Neuronal stem cell (in vitro differentiated cells): ENCODE measurements around the gene DCDC1.

Experiments used
- DNase-seq: peaks from one replicate; pipeline ENCODE4 v3.0.0-alpha.2; 2013; ENCODE audit warnings: low spot score
- H2AFZ ChIP-seq: one replicate; pipeline ENCODE4 v1.6.1; 2013; ENCODE audit warnings: mild to moderate bottlenecking, low read length, inconsistent platforms
- H2AK5ac ChIP-seq: 2 replicates; pipeline ENCODE4 v1.6.1; 2013; ENCODE audit warnings: low read depth, mild to moderate bottlenecking, inconsistent platforms, low read length, moderate library complexity, mixed read lengths
- H2BK120ac ChIP-seq: 2 replicates; pipeline ENCODE4 v1.6.1; 2013; ENCODE audit warnings: low read depth, mild to moderate bottlenecking, inconsistent platforms, low read length, moderate library complexity, mixed read lengths
- H2BK12ac ChIP-seq: one replicate; pipeline ENCODE4 v1.6.1; 2013; ENCODE audit warnings: low read length, inconsistent platforms
- H2BK15ac ChIP-seq: 2 replicates; pipeline ENCODE4 v1.6.1; 2013; ENCODE audit warnings: mild to moderate bottlenecking, low read length, inconsistent platforms, mixed read lengths
- H2BK5ac ChIP-seq: one replicate; pipeline ENCODE4 v1.6.1; 2013; ENCODE audit warnings: inconsistent platforms, mild to moderate bottlenecking, low read length, moderate library complexity
- H3K14ac ChIP-seq: one replicate; pipeline ENCODE4 v1.6.1; 2013; ENCODE audit warnings: low read length, inconsistent platforms
- H3K18ac ChIP-seq: 2 replicates; pipeline ENCODE4 v1.6.1; 2013; ENCODE audit warnings: low read length, inconsistent platforms
- H3K23ac ChIP-seq: 2 replicates; pipeline ENCODE4 v1.6.1; 2013; ENCODE audit warnings: low read depth, mild to moderate bottlenecking, mixed read lengths, low read length, inconsistent platforms; ENCODE audit not compliant: poor library complexity
- H3K27ac ChIP-seq: replicated peaks from 3 replicates; pipeline ENCODE4 v1.5.1; 2013; ENCODE audit warnings: low read length, inconsistent platforms
- H3K27me3 ChIP-seq, 3 experiments: 2 replicates each; pipeline ENCODE4 v1.6.1; 2013; ENCODE audit warnings: low read length in 3 of 3, mild to moderate bottlenecking in 2 of 3, inconsistent platforms in 1 of 3, low read depth in 1 of 3, mixed read lengths in 1 of 3, moderate library complexity in 1 of 3; ENCODE audit not compliant: control insufficient read depth in 3 of 3, insufficient read depth in 3 of 3
- H3K36me3 ChIP-seq, 2 donors: replicated peaks in 1 of 2; 2 replicates each; pipeline ENCODE4 v1.6.1; 2013; ENCODE audit warnings: low read length in 2 of 2; ENCODE audit not compliant: control insufficient read depth in 2 of 2, insufficient read depth in 2 of 2
- H3K4ac ChIP-seq: 2 replicates; pipeline ENCODE4 v1.6.1; 2013; ENCODE audit warnings: inconsistent platforms, mild to moderate bottlenecking, low read length, moderate library complexity
- H3K4me1 ChIP-seq, 2 donors: 1 replicate in 1 of 2; 2 replicates in 1 of 2; pipeline ENCODE4 v1.6.1; 2013; ENCODE audit warnings: low read length in 2 of 2, low read depth in 1 of 2; ENCODE audit not compliant: control insufficient read depth in 2 of 2, insufficient read depth in 1 of 2
- H3K4me2 ChIP-seq: one replicate; pipeline ENCODE4 v1.6.1; 2013; ENCODE audit warnings: mild to moderate bottlenecking, low read length, inconsistent platforms; ENCODE audit not compliant: insufficient read depth, poor library complexity, severe bottlenecking
- H3K4me3 ChIP-seq, 2 donors: 2 replicates each; pipeline ENCODE4 v1.5.1; 2013; ENCODE audit warnings: low read length in 2 of 2, mild to moderate bottlenecking in 2 of 2, inconsistent platforms in 1 of 2, moderate library complexity in 1 of 2
- H3K79me1 ChIP-seq: one replicate; pipeline ENCODE4 v1.6.1; 2013; ENCODE audit warnings: low read depth, mild to moderate bottlenecking, inconsistent platforms, low read length, moderate library complexity
- H3K9ac ChIP-seq: one replicate; pipeline ENCODE4 v1.6.1; 2013; ENCODE audit warnings: mild to moderate bottlenecking, low read depth, low read length, inconsistent platforms; ENCODE audit not compliant: poor library complexity
- H3K9me3 ChIP-seq, 2 donors: replicated peaks in 1 of 2; 2 replicates each; pipeline versions ENCODE3 to v1.6.1; 2013; ENCODE audit warnings: low read length in 2 of 2, mild to moderate bottlenecking in 2 of 2, inconsistent platforms in 1 of 2, low read depth in 1 of 2, mixed read lengths in 1 of 2, moderate library complexity in 1 of 2; ENCODE audit not compliant: control insufficient read depth in 2 of 2, insufficient read depth in 1 of 2
- H4K8ac ChIP-seq: one replicate; pipeline ENCODE4 v1.6.1; 2013; ENCODE audit warnings: low read depth, mild to moderate bottlenecking, inconsistent platforms, low read length, moderate library complexity
- H4K91ac ChIP-seq: one replicate; pipeline ENCODE4 v1.6.1; 2013; ENCODE audit warnings: low read length, low read depth, mild to moderate bottlenecking, inconsistent platforms; ENCODE audit not compliant: poor library complexity
- WGBS, 2 donors: extraction: QIAGEN DNeasy Blood & Tissue Kit; methylation state at CpG; one replicate each; pipeline ENCODE4 v1.1.7; 2013; ENCODE audit warnings: missing lambda C conversion rate in 2 of 2, mixed read lengths in 1 of 2; ENCODE audit not compliant: insufficient read length in 2 of 2, insufficient replicate concordance in 1 of 2; ENCODE audit errors: extremely low coverage in 2 of 2; 5-methylcytosine and 5-hydroxymethylcytosine counted together

The DCDC1 gene

GRCh38 chr11:31026315-31026714, 343.2 kb downstream of the DCDC1 start:
- H3K9ac ChIP-seq, result no peak overlapping the region
- H4K91ac ChIP-seq, result no peak overlapping the region
- H2BK120ac ChIP-seq, result no peak overlapping the region
- no peaks in the 10 kb centered on the region for H3K27me3 ChIP-seq
- H3K9me3 ChIP-seq, result no peaks in the 10 kb centered on the region
- no peak overlapping the region for H3K4me2 ChIP-seq
- no peak overlapping the region for H2BK15ac ChIP-seq
- H3K4me3 ChIP-seq, result no peak overlapping the region
- no peaks in the 10 kb centered on the region for H3K36me3 ChIP-seq
- no peak overlapping the region for H4K8ac ChIP-seq
- no peaks in the 10 kb centered on the region for H3K79me1 ChIP-seq
- H2AFZ ChIP-seq, result no peak overlapping the region
- H2AK5ac ChIP-seq, result no peak overlapping the region
- no peak overlapping the region for H2BK5ac ChIP-seq
- H3K14ac ChIP-seq, result no peak overlapping the region
- H3K27ac ChIP-seq, result no peak overlapping the region
- no peak overlapping the region for H3K18ac ChIP-seq
- no peak overlapping the region for H2BK12ac ChIP-seq
- DNase-seq, result no peak
- H3K23ac ChIP-seq, result no peak overlapping the region
- H3K4ac ChIP-seq, result no peak overlapping the region
- WGBS, 2 donors, result no CpG with 5 or more reads among the region's 6 CpGs
- H3K4me1 ChIP-seq, result no peaks in the 10 kb centered on the region

DNA sequence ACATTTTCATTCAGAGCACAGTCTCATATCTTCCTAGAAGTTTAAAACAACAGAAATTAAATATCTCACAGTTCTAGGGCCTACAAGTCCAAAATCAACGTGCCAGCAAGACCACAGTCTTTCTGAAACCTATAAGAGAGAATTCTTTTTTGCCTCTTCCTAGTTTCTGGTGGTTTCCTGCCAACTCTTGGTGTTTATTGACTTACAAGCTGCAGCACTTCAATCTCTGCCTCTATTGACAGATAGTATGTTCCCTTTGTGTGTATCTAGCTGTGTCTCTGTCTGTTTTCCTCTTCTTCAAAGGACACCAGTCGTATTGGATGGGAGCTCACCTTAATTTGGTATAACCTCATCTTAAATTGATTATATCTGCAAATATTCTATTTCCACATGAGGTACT, 347.5 kb downstream of the DCDC1 start:
- Histone ChIP-seq H3K23ac (no peak overlapping the region), H3K14ac (no peak overlapping the region), H3K4ac (no peak overlapping the region), H2BK12ac (no peak overlapping the region), H2BK5ac (no peak overlapping the region), H3K9ac (no peak overlapping the region), H3K36me3 (no peaks in the 10 kb centered on the region), H4K8ac (no peak overlapping the region), H3K27me3 (no peaks in the 10 kb centered on the region), H3K9me3 (no peaks in the 10 kb centered on the region), H2BK120ac (no peak overlapping the region), H4K91ac (no peak overlapping the region), H2BK15ac (no peak overlapping the region), H3K4me3 (no peak overlapping the region), H3K4me2 (no peak overlapping the region), H2AK5ac (no peak overlapping the region), H3K18ac (no peak overlapping the region), H3K79me1 (no peaks in the 10 kb centered on the region), H3K4me1 (peaks cover 0 to 2% of the 10 kb centered on the region in 2 donors), H3K27ac (no peak overlapping the region), H2AFZ (no peak overlapping the region)
- no CpG with 5 or more reads among the region's 2 CpGs for WGBS, 2 donors
- DNase-seq, result no peak

GRCh38 chr11:31019786-31020185, 349.8 kb downstream of the DCDC1 start:
- H3K23ac ChIP-seq, result no peak overlapping the region
- H3K36me3 ChIP-seq, result no peaks in the 10 kb centered on the region
- H2BK120ac ChIP-seq, result no peak overlapping the region
- H3K4ac ChIP-seq, result no peak overlapping the region
- H3K4me1 ChIP-seq, result peaks cover 0 to 2% of the 10 kb centered on the region in 2 donors
- no peak overlapping the region for H3K4me3 ChIP-seq
- H3K4me2 ChIP-seq, result no peak overlapping the region
- no peaks in the 10 kb centered on the region for H3K27me3 ChIP-seq
- DNase-seq, result no peak
- no peak overlapping the region for H2AFZ ChIP-seq
- H3K14ac ChIP-seq, result no peak overlapping the region
- H2BK12ac ChIP-seq, result no peak overlapping the region
- no CpG with 5 or more reads among the region's 4 CpGs for WGBS, 2 donors
- H4K8ac ChIP-seq, result no peak overlapping the region
- no peak overlapping the region for H3K27ac ChIP-seq
- H3K9ac ChIP-seq, result no peak overlapping the region
- no peak overlapping the region for H3K18ac ChIP-seq
- no peak overlapping the region for H2BK15ac ChIP-seq
- no peaks in the 10 kb centered on the region for H3K79me1 ChIP-seq
- no peaks in the 10 kb centered on the region for H3K9me3 ChIP-seq
- H4K91ac ChIP-seq, result no peak overlapping the region
- H2BK5ac ChIP-seq, result no peak overlapping the region
- no peak overlapping the region for H2AK5ac ChIP-seq

- Histone ChIP-seq H2BK120ac (no peak overlapping the region), H3K18ac (no peak overlapping the region), H2AK5ac (no peak overlapping the region), H2AFZ (no peak overlapping the region), H4K8ac (no peak overlapping the region), H2BK12ac (no peak overlapping the region), H3K27ac (no peak overlapping the region), H3K4ac (no peak overlapping the region), H3K79me1 (no peaks in the 10 kb centered on the region), H4K91ac (no peak overlapping the region), H2BK5ac (no peak overlapping the region), H3K9ac (no peak overlapping the region), H3K14ac (no peak overlapping the region), H3K23ac (no peak overlapping the region), H3K27me3 (no peaks in the 10 kb centered on the region), H3K4me3 (no peak overlapping the region), H3K9me3 (no peaks in the 10 kb centered on the region), H3K36me3 (no peaks in the 10 kb centered on the region), H3K4me2 (no peak overlapping the region), H2BK15ac (no peak overlapping the region), H3K4me1 (no peaks in the 10 kb centered on the region)
- WGBS, 2 donors, result no CpG with 5 or more reads among the region's 1 CpG
- DNase-seq, result no peak
These were observed 364.3 kb downstream of the DCDC1 start for GRCh38 chr11:31005202-31005601.
